OCI-LY3 (cell line): ENCODE data around the gene CDH5.
"Not testable (repeated sequence)": the region's sequence is repeated elsewhere in the genome, so short reads cannot be mapped to it uniquely, and the experiment has no call there.

Experiments used
- H2AFZ ChIP-seq: fragments of 200-600, 300-600 bp; shearing (Covaris generic); 2 replicates; pipeline ENCODE4 v1.6.0; 2014; ENCODE audit warnings: antibody characterized with exemption, low read depth, low read length
- H3K27ac ChIP-seq: fragments of 200-600, 300-600 bp; sonication (generic); 2 replicates; pipeline ENCODE4 v1.5.1; 2014; ENCODE audit warnings: mild to moderate bottlenecking, low read length, moderate library complexity, mixed read lengths
- H3K27me3 ChIP-seq: fragments of 200-600, 300-600 bp; sonication (generic); 2 replicates; pipeline ENCODE4 v1.6.1; 2014; ENCODE audit warnings: low read depth, low read length, mixed read lengths
- H3K36me3 ChIP-seq: fragments of 200-600, 300-600 bp; sonication (generic); replicated peaks from 2 replicates; pipeline ENCODE3; 2014; ENCODE audit warnings: low read depth, low read length, mixed read lengths
- H3K4me1 ChIP-seq: fragments of 300-600, 200-600 bp; sonication (generic); 2 replicates; pipeline ENCODE4 v1.6.1; 2014; ENCODE audit warnings: low read length, mixed read lengths
- H3K4me2 ChIP-seq: fragments of 200-600, 300-600 bp; sonication (generic); 2 replicates; pipeline ENCODE4 v1.6.1; 2014; ENCODE audit warnings: low read length, mixed read lengths
- H3K4me3 ChIP-seq: fragments of 300-600, 200-600 bp; sonication (generic); 2 replicates; pipeline ENCODE4 v1.5.1; 2014; ENCODE audit warnings: antibody characterized with exemption, mild to moderate bottlenecking, low read length, moderate library complexity
- H3K79me2 ChIP-seq: fragments of 300-600, 200-600 bp; shearing (Covaris generic); 2 replicates; pipeline ENCODE4 v1.6.1; 2014; ENCODE audit warnings: mild to moderate bottlenecking, low read length, mixed read lengths
- H3K9ac ChIP-seq: fragments of 300-600, 200-600 bp; shearing (Covaris generic); 2 replicates; pipeline ENCODE4 v1.6.0; 2014; ENCODE audit warnings: mild to moderate bottlenecking, low read length, moderate library complexity
- H3K9me3 ChIP-seq: fragments of 200-600, 300-600 bp; shearing (Covaris generic); 2 replicates; pipeline ENCODE4 v1.6.1; 2014; ENCODE audit warnings: low read length, mixed read lengths; ENCODE audit not compliant: insufficient read depth
- H4K20me1 ChIP-seq: fragments of 200-600, 300-600 bp; sonication (generic); 2 replicates; pipeline ENCODE4 v1.6.1; 2016; ENCODE audit warnings: low read length, mixed read lengths; ENCODE audit not compliant: insufficient read depth
- EZH2phosphoT487 ChIP-seq: fragments of 200-600 bp; shearing (Covaris generic); IDR thresholded peaks from 2 replicates; pipeline ENCODE4 v1.6.1; 2018; ENCODE audit warnings: antibody characterized with exemption, mixed run types, low read depth
- TF ChIP-seq, protein P1 (sequence below): fragments of 200-600, 300-600 bp; sonication (generic); IDR thresholded peaks from 2 replicates; pipeline ENCODE4 v1.5.1; 2014; ENCODE audit warnings: antibody characterized with exemption, low read length, low read depth

The CDH5 gene

GRCh38 chr16:66444049-66444481, 77.6 kb downstream of the CDH5 start:
- Histone ChIP-seq H3K36me3 (no peaks in the 10 kb centered on the region), H3K79me2 (no peaks in the 10 kb centered on the region), H3K27ac (no peak overlapping the region), H3K4me1 (no peaks in the 10 kb centered on the region), H2AFZ (no peak overlapping the region), H3K27me3 (peaks cover 33% of the 10 kb centered on the region; the same call in 1 of the 2 replicates), H3K4me3 (no peak overlapping the region), H4K20me1 (no peaks in the 10 kb centered on the region), H3K4me2 (no peak overlapping the region), H3K9ac (no peak overlapping the region), H3K9me3 (no peaks in the 10 kb centered on the region)
- TF ChIP-seq, protein P1, sequence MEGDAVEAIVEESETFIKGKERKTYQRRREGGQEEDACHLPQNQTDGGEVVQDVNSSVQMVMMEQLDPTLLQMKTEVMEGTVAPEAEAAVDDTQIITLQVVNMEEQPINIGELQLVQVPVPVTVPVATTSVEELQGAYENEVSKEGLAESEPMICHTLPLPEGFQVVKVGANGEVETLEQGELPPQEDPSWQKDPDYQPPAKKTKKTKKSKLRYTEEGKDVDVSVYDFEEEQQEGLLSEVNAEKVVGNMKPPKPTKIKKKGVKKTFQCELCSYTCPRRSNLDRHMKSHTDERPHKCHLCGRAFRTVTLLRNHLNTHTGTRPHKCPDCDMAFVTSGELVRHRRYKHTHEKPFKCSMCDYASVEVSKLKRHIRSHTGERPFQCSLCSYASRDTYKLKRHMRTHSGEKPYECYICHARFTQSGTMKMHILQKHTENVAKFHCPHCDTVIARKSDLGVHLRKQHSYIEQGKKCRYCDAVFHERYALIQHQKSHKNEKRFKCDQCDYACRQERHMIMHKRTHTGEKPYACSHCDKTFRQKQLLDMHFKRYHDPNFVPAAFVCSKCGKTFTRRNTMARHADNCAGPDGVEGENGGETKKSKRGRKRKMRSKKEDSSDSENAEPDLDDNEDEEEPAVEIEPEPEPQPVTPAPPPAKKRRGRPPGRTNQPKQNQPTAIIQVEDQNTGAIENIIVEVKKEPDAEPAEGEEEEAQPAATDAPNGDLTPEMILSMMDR = no peak
- TF ChIP-seq EZH2phosphoT487 = no peak

DNA sequence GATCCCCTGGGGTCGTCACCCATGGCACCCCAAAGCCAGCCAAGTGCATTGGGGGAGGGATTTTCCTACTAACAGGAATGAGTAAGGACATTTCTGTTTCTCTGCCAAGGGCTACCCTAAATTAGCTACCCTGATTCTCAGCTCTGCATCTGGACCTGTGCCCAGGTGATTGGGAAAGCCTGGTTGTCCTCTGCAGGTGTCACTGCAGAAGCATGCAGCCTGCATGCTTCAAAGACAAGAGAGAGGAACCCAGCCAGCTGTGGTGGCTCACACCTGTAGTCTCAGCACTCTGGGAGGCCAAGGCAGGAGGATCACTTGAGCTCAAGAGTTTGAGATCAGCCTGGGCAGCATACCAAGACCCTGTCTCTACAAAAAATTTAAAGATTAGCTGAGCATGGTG, 80.2 kb downstream of the CDH5 start:
- Histone ChIP-seq H2AFZ (no peak overlapping the region), H3K9me3 (no peaks in the 10 kb centered on the region), H3K36me3 (no peaks in the 10 kb centered on the region), H3K4me3 (no peak overlapping the region), H3K27ac (no peak overlapping the region), H4K20me1 (no peaks in the 10 kb centered on the region), H3K9ac (no peak overlapping the region), H3K4me2 (no peak overlapping the region), H3K27me3 (peaks cover 15% of the 10 kb centered on the region; the same call in 1 of the 2 replicates), H3K79me2 (no peaks in the 10 kb centered on the region), H3K4me1 (no peaks in the 10 kb centered on the region)
- TF ChIP-seq, protein P1 = no peak
- TF ChIP-seq EZH2phosphoT487 = no peak

DNA sequence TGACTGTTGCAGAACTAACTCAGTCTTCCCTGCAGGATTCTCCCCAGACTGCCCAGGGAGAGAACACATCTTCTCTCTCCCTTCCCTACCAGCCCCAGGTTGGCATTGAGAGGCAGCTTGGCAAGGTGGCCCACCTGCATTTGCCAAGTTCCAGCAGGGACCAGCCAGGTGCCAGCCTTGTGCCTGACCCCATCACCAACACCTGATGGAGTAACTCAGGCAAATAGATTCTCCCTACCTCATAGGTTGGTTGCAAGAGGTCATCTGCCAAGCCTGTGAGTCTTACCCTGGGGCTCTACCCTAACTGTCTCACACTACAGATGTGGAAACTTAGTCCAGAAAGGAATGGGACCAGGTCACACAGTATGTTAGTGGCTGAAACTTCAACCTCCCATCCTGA, 81.0 kb downstream of the CDH5 start:
- no peaks in the 10 kb centered on the region for H3K79me2 ChIP-seq
- peaks cover 15% of the 10 kb centered on the region; the same call in 1 of the 2 replicates for H3K27me3 ChIP-seq
- H3K4me3 ChIP-seq = no peak overlapping the region
- no peaks in the 10 kb centered on the region for H3K36me3 ChIP-seq
- H3K9me3 ChIP-seq = no peaks in the 10 kb centered on the region
- H3K4me2 ChIP-seq = no peak overlapping the region
- H4K20me1 ChIP-seq = no peaks in the 10 kb centered on the region
- TF ChIP-seq EZH2phosphoT487 = no peak
- TF ChIP-seq, protein P1 = no peak
- H3K27ac ChIP-seq = no peak overlapping the region
- no peak overlapping the region for H3K9ac ChIP-seq
- no peak overlapping the region for H2AFZ ChIP-seq
- no peaks in the 10 kb centered on the region for H3K4me1 ChIP-seq

GRCh38 chr16:66451548-66451947, 85.1 kb downstream of the CDH5 start:
- TF ChIP-seq, protein P1 = no peak
- no peak for TF ChIP-seq EZH2phosphoT487
- no peak overlapping the region for H3K27ac ChIP-seq
- no peak overlapping the region for H2AFZ ChIP-seq
- H4K20me1 ChIP-seq = no peaks in the 10 kb centered on the region
- no peaks in the 10 kb centered on the region for H3K9me3 ChIP-seq
- H3K9ac ChIP-seq = no peak overlapping the region
- H3K36me3 ChIP-seq = no peaks in the 10 kb centered on the region
- H3K4me3 ChIP-seq = no peak overlapping the region
- H3K79me2 ChIP-seq = no peaks in the 10 kb centered on the region
- H3K4me1 ChIP-seq = no peaks in the 10 kb centered on the region
- no peak overlapping the region for H3K4me2 ChIP-seq
- H3K27me3 ChIP-seq = peaks cover 8% of the 10 kb centered on the region; the same call in 1 of the 2 replicates

DNA sequence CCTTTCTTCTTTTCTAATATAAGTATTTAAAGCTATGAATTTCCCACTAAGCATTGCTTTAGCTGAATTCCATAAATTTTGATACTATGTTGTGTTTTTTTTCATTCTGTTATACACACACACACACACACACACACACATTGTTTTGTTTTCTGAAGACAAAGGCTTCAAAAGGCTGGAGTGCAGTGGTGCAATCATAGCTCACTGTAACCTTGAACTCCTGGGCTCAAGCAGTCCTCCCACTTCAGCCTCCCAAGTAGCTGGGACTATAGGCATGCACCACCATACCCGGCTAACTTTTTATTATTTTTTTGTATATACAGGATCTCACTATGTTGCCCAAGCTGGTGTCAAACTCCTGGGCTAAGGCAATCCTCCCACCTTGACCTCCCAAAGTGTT, 86.7 kb downstream of the CDH5 start:
- H3K9me3 ChIP-seq, H4K20me1 ChIP-seq, H3K36me3 ChIP-seq, H3K4me3 ChIP-seq, H2AFZ ChIP-seq, H3K27ac ChIP-seq, H3K4me1 ChIP-seq, H3K9ac ChIP-seq, H3K79me2 ChIP-seq, H3K4me2 ChIP-seq: not testable (repeated sequence)
- H3K27me3 ChIP-seq = peaks cover 14% of the 10 kb centered on the region; the same call in 1 of the 2 replicates
